ENCODE results near the gene DPH5. TPM values are rescaled to one million over a fixed set of nuclear protein-coding genes. Genes with fewer than 3 reads are reported as not detected.

The DPH5 gene
- total RNA-seq, 1 donor from 2014 or later, result 22.1 TPM

DNA sequence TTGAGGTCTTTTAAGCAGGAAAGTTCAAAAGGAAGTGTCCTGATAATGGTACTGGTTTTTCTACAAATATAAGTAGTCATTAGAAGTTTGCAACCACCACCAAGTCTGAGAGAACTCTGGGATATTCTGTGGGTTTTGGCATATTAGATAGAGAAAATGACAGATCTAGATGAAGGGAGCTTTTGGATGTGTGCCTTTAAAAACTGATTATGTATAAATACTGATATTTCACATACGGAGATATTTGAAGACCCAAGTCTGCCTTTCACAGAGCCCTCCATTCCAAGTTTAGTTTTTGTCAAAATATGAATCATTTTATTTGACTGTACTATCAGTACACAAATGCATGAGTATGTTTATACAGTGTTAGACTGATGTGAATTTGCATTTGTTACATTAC is 48.6 kb downstream of the DPH5 start:
- H3K4me1 ChIP-seq, result no peaks in the 10 kb centered on the region
- H3K27ac ChIP-seq, result no peak overlapping the region
- no peaks in the 10 kb centered on the region for H3K27me3 ChIP-seq
- no peak for TF ChIP-seq POLR2A (IDR thresholded peaks at IDR 0.05)
- no peak for TF ChIP-seq POLR2AphosphoS5 (IDR thresholded peaks at IDR 0.05; ENCODE audit: insufficient read depth in 1 of 2, low read depth in 1 of 2)
- TF ChIP-seq, protein P1, sequence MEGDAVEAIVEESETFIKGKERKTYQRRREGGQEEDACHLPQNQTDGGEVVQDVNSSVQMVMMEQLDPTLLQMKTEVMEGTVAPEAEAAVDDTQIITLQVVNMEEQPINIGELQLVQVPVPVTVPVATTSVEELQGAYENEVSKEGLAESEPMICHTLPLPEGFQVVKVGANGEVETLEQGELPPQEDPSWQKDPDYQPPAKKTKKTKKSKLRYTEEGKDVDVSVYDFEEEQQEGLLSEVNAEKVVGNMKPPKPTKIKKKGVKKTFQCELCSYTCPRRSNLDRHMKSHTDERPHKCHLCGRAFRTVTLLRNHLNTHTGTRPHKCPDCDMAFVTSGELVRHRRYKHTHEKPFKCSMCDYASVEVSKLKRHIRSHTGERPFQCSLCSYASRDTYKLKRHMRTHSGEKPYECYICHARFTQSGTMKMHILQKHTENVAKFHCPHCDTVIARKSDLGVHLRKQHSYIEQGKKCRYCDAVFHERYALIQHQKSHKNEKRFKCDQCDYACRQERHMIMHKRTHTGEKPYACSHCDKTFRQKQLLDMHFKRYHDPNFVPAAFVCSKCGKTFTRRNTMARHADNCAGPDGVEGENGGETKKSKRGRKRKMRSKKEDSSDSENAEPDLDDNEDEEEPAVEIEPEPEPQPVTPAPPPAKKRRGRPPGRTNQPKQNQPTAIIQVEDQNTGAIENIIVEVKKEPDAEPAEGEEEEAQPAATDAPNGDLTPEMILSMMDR (IDR thresholded peaks at IDR 0.05), result no peak
- DNase-seq (ENCODE audit: extremely low spot score in 2 of 2), result no peak
- intact Hi-C loops (cut with DNase I), result no loop called here
- no peaks in the 10 kb centered on the region for H3K9me3 ChIP-seq
- peaks cover 0 to 9% of the 10 kb centered on the region in 2 donors for H3K36me3 ChIP-seq
- no peak overlapping the region for H3K4me3 ChIP-seq

DNA sequence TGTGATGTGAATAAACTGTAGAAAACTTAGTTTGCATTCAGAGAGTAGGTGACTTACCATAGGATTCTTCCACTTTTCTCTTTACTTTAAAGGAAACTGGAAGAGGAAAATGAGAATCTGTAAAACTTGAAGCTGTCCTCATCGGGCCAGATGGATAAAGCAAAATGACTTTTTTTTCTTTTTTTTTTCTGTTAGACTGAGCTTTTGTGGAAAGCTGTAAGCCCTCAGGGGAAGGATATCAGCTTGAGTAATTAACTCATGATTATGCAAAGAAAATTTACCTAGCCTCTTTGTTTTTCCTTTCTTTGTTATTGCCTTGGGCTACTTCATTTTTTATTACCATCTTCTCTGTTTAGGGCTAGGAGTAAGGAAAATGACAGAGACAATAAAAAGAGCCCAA is 53.4 kb downstream of the DPH5 start:
- H3K36me3 ChIP-seq, result peaks cover 0 to 13% of the 10 kb centered on the region in 2 donors
- no peak for TF ChIP-seq POLR2A (IDR thresholded peaks at IDR 0.05)
- TF ChIP-seq POLR2AphosphoS5 (IDR thresholded peaks at IDR 0.05; ENCODE audit: insufficient read depth in 1 of 2, low read depth in 1 of 2), result no peak
- TF ChIP-seq, protein P1 (IDR thresholded peaks at IDR 0.05), result no peak
- intact Hi-C loops (cut with DNase I), result no loop called here
- H3K9me3 ChIP-seq, result no peaks in the 10 kb centered on the region
- no peak overlapping the region for H3K4me3 ChIP-seq
- H3K27me3 ChIP-seq, result no peaks in the 10 kb centered on the region
- no peak for DNase-seq (ENCODE audit: extremely low spot score in 2 of 2)
- H3K4me1 ChIP-seq, result no peaks in the 10 kb centered on the region
- H3K27ac ChIP-seq, result no peak overlapping the region

DNA sequence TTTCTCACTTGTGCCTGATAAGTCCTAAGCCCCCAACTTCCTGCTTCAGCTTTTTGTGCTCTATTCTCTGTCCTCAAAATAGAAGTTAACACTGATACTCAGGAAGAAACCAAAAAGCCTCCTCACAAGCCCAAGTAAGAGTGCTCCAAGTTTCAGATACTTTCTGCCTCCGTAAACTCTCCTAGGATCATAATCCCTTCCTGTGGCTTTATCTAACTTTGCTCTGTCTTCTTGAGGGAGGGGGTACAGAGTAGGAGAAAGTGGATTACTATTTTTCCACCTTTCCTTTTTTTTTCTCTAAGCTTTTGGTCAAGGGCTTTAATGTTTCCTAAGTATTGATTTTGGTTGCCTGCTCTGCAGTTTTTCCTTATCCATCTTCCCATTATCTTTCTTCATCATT is 54.6 kb downstream of the DPH5 start:
- no peak for DNase-seq (ENCODE audit: extremely low spot score in 2 of 2)
- Histone ChIP-seq H3K9me3 (no peaks in the 10 kb centered on the region), H3K4me1 (no peaks in the 10 kb centered on the region), H3K27me3 (no peaks in the 10 kb centered on the region), H3K27ac (no peak overlapping the region), H3K4me3 (no peak overlapping the region), H3K36me3 (peaks cover 0 to 25% of the 10 kb centered on the region in 2 donors)
- intact Hi-C loops (cut with DNase I), result no loop called here
- TF ChIP-seq, protein P1 (IDR thresholded peaks at IDR 0.05), result no peak
- TF ChIP-seq POLR2A (IDR thresholded peaks at IDR 0.05) (no peak), POLR2AphosphoS5 (IDR thresholded peaks at IDR 0.05; ENCODE audit: insufficient read depth in 1 of 2, low read depth in 1 of 2) (no peak)

DNA sequence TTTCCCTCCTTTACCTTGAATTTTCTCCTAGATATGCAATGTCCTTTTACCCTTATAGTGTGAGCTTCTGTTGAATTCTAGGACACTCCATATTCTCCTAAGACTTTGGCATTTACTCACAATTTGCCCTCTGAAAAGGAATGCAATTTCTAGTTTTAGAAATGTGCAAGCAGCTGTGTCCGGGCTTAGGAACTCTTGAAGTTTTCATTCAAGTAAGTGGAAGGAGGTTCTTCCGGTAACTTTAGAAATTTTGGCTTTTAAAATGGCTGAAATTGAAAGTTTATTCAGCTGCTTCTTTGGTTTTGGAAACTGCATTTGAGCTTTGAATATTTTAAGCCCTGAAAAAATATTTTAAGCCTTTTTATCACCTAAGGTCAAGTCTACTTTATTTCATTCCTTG is 56.3 kb downstream of the DPH5 start:
- Histone ChIP-seq H3K4me3 (no peak overlapping the region), H3K27me3 (no peaks in the 10 kb centered on the region), H3K27ac (no peak overlapping the region), H3K36me3 (peaks cover 0 to 24% of the 10 kb centered on the region in 2 donors), H3K4me1 (no peaks in the 10 kb centered on the region), H3K9me3 (no peaks in the 10 kb centered on the region)
- TF ChIP-seq, protein P1 (IDR thresholded peaks at IDR 0.05), result no peak
- TF ChIP-seq POLR2A (IDR thresholded peaks at IDR 0.05), result no peak
- no peak for TF ChIP-seq POLR2AphosphoS5 (IDR thresholded peaks at IDR 0.05; ENCODE audit: insufficient read depth in 1 of 2, low read depth in 1 of 2)
- no peak for DNase-seq (ENCODE audit: extremely low spot score in 2 of 2)
- intact Hi-C loops (cut with DNase I), result no loop called here

DNA sequence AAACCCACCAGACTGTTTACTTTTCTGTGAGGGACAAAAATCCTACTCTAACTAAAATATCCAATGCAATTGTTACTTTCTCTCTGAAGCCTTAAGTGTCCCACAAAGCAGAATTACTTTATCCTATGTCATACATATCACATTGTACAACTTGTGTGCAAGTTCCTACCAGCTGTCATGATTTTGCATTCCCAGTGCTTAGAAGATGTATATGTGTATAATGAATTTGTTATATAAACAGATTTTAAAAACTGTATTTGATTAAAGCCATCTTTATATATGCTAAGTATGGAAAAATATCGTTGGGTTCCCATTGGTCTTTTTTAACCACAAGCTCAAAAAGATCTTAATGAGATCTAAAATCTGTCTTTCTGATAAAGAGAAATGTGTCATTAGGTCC is 57.0 kb downstream of the DPH5 start:
- intact Hi-C loops (cut with DNase I), result no loop called here
- DNase-seq (ENCODE audit: extremely low spot score in 2 of 2), result no peak
- peaks cover 0 to 27% of the 10 kb centered on the region in 2 donors for H3K36me3 ChIP-seq
- H3K4me1 ChIP-seq, result no peaks in the 10 kb centered on the region
- H3K27me3 ChIP-seq, result no peaks in the 10 kb centered on the region
- no peak overlapping the region for H3K4me3 ChIP-seq
- no peak overlapping the region for H3K27ac ChIP-seq
- no peak for TF ChIP-seq POLR2AphosphoS5 (IDR thresholded peaks at IDR 0.05; ENCODE audit: insufficient read depth in 1 of 2, low read depth in 1 of 2)
- no peaks in the 10 kb centered on the region for H3K9me3 ChIP-seq
